ENCODE data around the gene PKP3.

The PKP3 gene

GRCh38 chr11:425301-425700 is 31.3 kb downstream of the PKP3 start:
- FAIRE-seq (no peak), DNase-seq (ENCODE audit: insufficient read length, low spot score) (no peak)
- TF ChIP-seq CTCF (IDR thresholded peaks at IDR 0.05; ENCODE audit: insufficient read depth, missing control alignments): no peak

GRCh38 chr11:426851-427250 is 32.8 kb downstream of the PKP3 start:
- TF ChIP-seq CTCF (IDR thresholded peaks at IDR 0.05; ENCODE audit: insufficient read depth, missing control alignments): no peak
- FAIRE-seq (no peak), DNase-seq (ENCODE audit: insufficient read length, low spot score) (no peak)

GRCh38 chr11:428295-428694 is 34.3 kb downstream of the PKP3 start:
- FAIRE-seq (no peak), DNase-seq (ENCODE audit: insufficient read length, low spot score) (no peak)
- no peak for TF ChIP-seq CTCF (IDR thresholded peaks at IDR 0.05; ENCODE audit: insufficient read depth, missing control alignments)

GRCh38 chr11:429391-429790 is 35.4 kb downstream of the PKP3 start:
- TF ChIP-seq CTCF (IDR thresholded peaks at IDR 0.05; ENCODE audit: insufficient read depth, missing control alignments): no peak
- DNase-seq (ENCODE audit: insufficient read length, low spot score) (no peak), FAIRE-seq (no peak)

GRCh38 chr11:429931-430456 is 36.0 kb downstream of the PKP3 start:
- no peak for FAIRE-seq
- no peak for TF ChIP-seq CTCF (IDR thresholded peaks at IDR 0.05; ENCODE audit: insufficient read depth, missing control alignments)
- no peak for DNase-seq (ENCODE audit: insufficient read length, low spot score)

GRCh38 chr11:431921-432320 is 37.9 kb downstream of the PKP3 start:
- DNase-seq (ENCODE audit: insufficient read length, low spot score) (no peak), FAIRE-seq (no peak)
- TF ChIP-seq CTCF (IDR thresholded peaks at IDR 0.05; ENCODE audit: insufficient read depth, missing control alignments): no peak

- no peak for FAIRE-seq
- no peak for TF ChIP-seq CTCF (IDR thresholded peaks at IDR 0.05; ENCODE audit: insufficient read depth, missing control alignments)
- DNase-seq (ENCODE audit: insufficient read length, low spot score): no peak
Measured at GRCh38 chr11:432501-433100, 38.6 kb downstream of the PKP3 start.
